Right lobe of liver (tissue), 6 donors: ENCODE data around the gene MRLN. TPM values are rescaled to one million over a fixed set of nuclear protein-coding genes. Genes with fewer than 3 reads are reported as not detected.

Source experiments
- ATAC-seq, 4 donors: fragments of 200-7000 bp; cut with Tn5 transposase; one replicate each; pipeline ENCODE4 v1.9.1; 2020; ENCODE audit warnings: mild to moderate bottlenecking in 4 of 4, moderate library complexity in 4 of 4
- DNase-seq, 3 donors: peaks; one replicate each; pipeline ENCODE4 v3.0.0-alpha.2; 2020
- H3K27ac ChIP-seq, 3 donors: fragments of 200-600 bp; one replicate each; pipeline ENCODE4 v1.8.0; 2022
- H3K27me3 ChIP-seq, 2 donors: fragments of 200-600 bp; one replicate each; pipeline ENCODE4 v1.8.0; 2022
- H3K36me3 ChIP-seq, 4 donors: fragments of 200-600 bp; sonication (generic) in 1 of 4; one replicate each; pipeline versions ENCODE4 v1.5.1 to v1.8.0; 2017 to 2022; ENCODE audit warnings: control low read depth in 1 of 4
- H3K4me1 ChIP-seq, 4 donors: fragments of 200-600 bp; sonication (generic) in 1 of 4; one replicate each; pipeline versions ENCODE4 v1.5.1 to v1.8.0; 2017 to 2022; ENCODE audit warnings: control low read depth in 1 of 4
- H3K4me3 ChIP-seq, 3 donors: fragments of 200-600 bp; one replicate each; pipeline ENCODE4 v1.8.0; 2022
- H3K9me3 ChIP-seq, 4 donors: fragments of 200-600 bp; sonication (generic) in 1 of 4; one replicate each; pipeline versions ENCODE4 v1.5.1 to v1.8.0; 2017 to 2022; ENCODE audit warnings: control low read depth in 1 of 4
- CTCF ChIP-seq, 4 donors: fragments of 200-600 bp in 3 of 4; fragments of 450-650 bp in 1 of 4; IDR thresholded peaks; one replicate each; pipeline versions ENCODE4 v1.5.1 to v1.8.0; 2016 to 2022; ENCODE audit warnings: antibody characterized with exemption in 4 of 4, mild to moderate bottlenecking in 2 of 4
- POLR2A ChIP-seq: fragments of 450-650 bp; IDR thresholded peaks from one replicate; pipeline ENCODE4 v1.6.1; 2017; ENCODE audit warnings: antibody characterized with exemption, mild to moderate bottlenecking
- WGBS: methylation state at CpG from one replicate; pipeline ENCODE4 v1.1.6; 2018; ENCODE audit warnings: low coverage, low lambda C conversion rate; ENCODE audit not compliant: insufficient coverage; ENCODE audit errors: missing lambda C conversion rate; 5-methylcytosine and 5-hydroxymethylcytosine counted together
- intact Hi-C, 2 donors: fragments of 100-400 bp; cut with DNase I; formaldehyde crosslinking; loops; one replicate each; pipeline versions ENCODE4 v1.11.2 to v1.14.1; 2022
- total RNA-seq, 6 experiments: library from RNA; depleted of rRNA in 2 of 6; stranded (reverse); fragments of >200 nt in 2 of 6; fragmentation: NEBNext Ultra II Directional in 3 of 6; extraction: Animal tissue kit (Norgen Biotek cat#: 25700) in 3 of 6; gene quantifications; one replicate each; pipeline versions ENCODE4 v1.1.0 to v1.2.4, GENCODE V29; 2016 to 2023
- donor health status: DM: no; HTN: yes; CAD: no.
- donor health status: DM: no; HTN: no; CAD: no.
- donor health status: DM: no; HTN: no; CAD: no.
- donor health status: DM: no; HTN: yes; CAD: no.
- donor health status: DM: no; HTN: yes; CAD: no.

MRLN gene
- total RNA-seq, 6 experiments from 2014 or later = not detected

- Histone ChIP-seq H3K9me3 (no peaks in the 10 kb centered on the region), H3K4me3 (no peak overlapping the region), H3K27me3 (peaks cover 0 to 8% of the 10 kb centered on the region in 2 donors), H3K4me1 (no peaks in the 10 kb centered on the region), H3K36me3 (no peaks in the 10 kb centered on the region), H3K27ac (no peak overlapping the region)
- TF ChIP-seq CTCF (IDR thresholded peaks at IDR 0.05) (no peak), POLR2A (no peak)
- DNase-seq = no peak
- ATAC-seq = no peak
- WGBS = 88% methylated on average over 6 of the region's 8 CpGs
- intact Hi-C loops = no loop called here
These were observed 46.1 kb downstream of the MRLN start for GRCh38 chr10:59706851-59707797.

- no peak overlapping the region for H3K27ac ChIP-seq
- DNase-seq (no peak), ATAC-seq (no peak)
- intact Hi-C loops = no loop called here
- H3K36me3 ChIP-seq = no peaks in the 10 kb centered on the region
- H3K27me3 ChIP-seq = peaks cover 0 to 8% of the 10 kb centered on the region in 2 donors
- H3K9me3 ChIP-seq = no peaks in the 10 kb centered on the region
- TF ChIP-seq CTCF (IDR thresholded peaks at IDR 0.05) = no peak
- no peak for TF ChIP-seq POLR2A
- no peak overlapping the region for H3K4me3 ChIP-seq
- H3K4me1 ChIP-seq = no peaks in the 10 kb centered on the region
These were observed 47.3 kb downstream of the MRLN start for GRCh38 chr10:59705931-59706330.

GRCh38 chr10:59704630-59705029 is 48.6 kb downstream of the MRLN start:
- 40% methylated on average over 2 of the region's 2 CpGs for WGBS

GRCh38 chr10:59702347-59702746 is 50.9 kb downstream of the MRLN start:
- intact Hi-C loops = no loop called here
- ATAC-seq (no peak), DNase-seq (no peak)
- Histone ChIP-seq H3K4me1 (no peaks in the 10 kb centered on the region), H3K27me3 (no peaks in the 10 kb centered on the region), H3K27ac (no peak overlapping the region), H3K9me3 (no peaks in the 10 kb centered on the region), H3K4me3 (no peak overlapping the region), H3K36me3 (no peaks in the 10 kb centered on the region)
- WGBS = 38% methylated on average over 4 of the region's 4 CpGs
- TF ChIP-seq POLR2A (no peak), CTCF (IDR thresholded peaks at IDR 0.05) (no peak)

More at GRCh38 chr10:59704630-59705029, 48.6 kb downstream of the MRLN start:
- H3K27ac ChIP-seq = no peak overlapping the region
- no peaks in the 10 kb centered on the region for H3K36me3 ChIP-seq
- DNase-seq (no peak), ATAC-seq (no peak)
- H3K4me3 ChIP-seq = no peak overlapping the region
- H3K4me1 ChIP-seq = no peaks in the 10 kb centered on the region
- intact Hi-C loops = no loop called here
- H3K9me3 ChIP-seq = no peaks in the 10 kb centered on the region
- TF ChIP-seq POLR2A (no peak), CTCF (IDR thresholded peaks at IDR 0.05) (no peak)
- peaks cover 0 to 8% of the 10 kb centered on the region in 2 donors for H3K27me3 ChIP-seq
